Activated naive CD4-positive, alpha-beta T cell treated with anti-CD3 and anti-CD28 coated beads, Interleukin-2, amount 10 ng/mL, durations not matched to agents 7 days and 5 days (primary cell): ENCODE results near the gene RDX.
"Not testable (repeated sequence)": the region's sequence is repeated elsewhere in the genome, so short reads cannot be mapped to it uniquely, and the experiment has no call there.

ENCODE experiments used
- CTCF ChIA-PET: fragments of 350-600 bp; sonication (Branson Sonifier 250); formaldehyde crosslinking; loops from one replicate; lab custom pipeline; 2021; ENCODE audit warnings: antibody characterized with exemption; lab: Charles Lee
- DNase-seq: peaks from one replicate; pipeline ENCODE4 v3.0.0-alpha.2; 2020
- H3K27ac Mint-ChIP-seq: one replicate; pipeline ENCODE4 v1.8.0; 2021; ENCODE audit warnings: mild to moderate bottlenecking, moderate library complexity, mixed read lengths
- H3K27me3 Mint-ChIP-seq: one replicate; pipeline ENCODE4 v1.8.0; 2021; ENCODE audit warnings: mild to moderate bottlenecking, mixed read lengths
- H3K36me3 Mint-ChIP-seq: one replicate; pipeline ENCODE4 v1.8.0; 2021; ENCODE audit warnings: mixed read lengths
- H3K4me1 Mint-ChIP-seq: one replicate; pipeline ENCODE4 v1.8.0; 2021; ENCODE audit warnings: mixed read lengths
- H3K4me3 Mint-ChIP-seq: one replicate; pipeline ENCODE4 v1.8.0; 2021; ENCODE audit warnings: mild to moderate bottlenecking, moderate library complexity, mixed read lengths
- H3K9me3 Mint-ChIP-seq: one replicate; pipeline ENCODE4 v1.8.0; 2021; ENCODE audit warnings: mixed read lengths

RDX gene

DNA sequence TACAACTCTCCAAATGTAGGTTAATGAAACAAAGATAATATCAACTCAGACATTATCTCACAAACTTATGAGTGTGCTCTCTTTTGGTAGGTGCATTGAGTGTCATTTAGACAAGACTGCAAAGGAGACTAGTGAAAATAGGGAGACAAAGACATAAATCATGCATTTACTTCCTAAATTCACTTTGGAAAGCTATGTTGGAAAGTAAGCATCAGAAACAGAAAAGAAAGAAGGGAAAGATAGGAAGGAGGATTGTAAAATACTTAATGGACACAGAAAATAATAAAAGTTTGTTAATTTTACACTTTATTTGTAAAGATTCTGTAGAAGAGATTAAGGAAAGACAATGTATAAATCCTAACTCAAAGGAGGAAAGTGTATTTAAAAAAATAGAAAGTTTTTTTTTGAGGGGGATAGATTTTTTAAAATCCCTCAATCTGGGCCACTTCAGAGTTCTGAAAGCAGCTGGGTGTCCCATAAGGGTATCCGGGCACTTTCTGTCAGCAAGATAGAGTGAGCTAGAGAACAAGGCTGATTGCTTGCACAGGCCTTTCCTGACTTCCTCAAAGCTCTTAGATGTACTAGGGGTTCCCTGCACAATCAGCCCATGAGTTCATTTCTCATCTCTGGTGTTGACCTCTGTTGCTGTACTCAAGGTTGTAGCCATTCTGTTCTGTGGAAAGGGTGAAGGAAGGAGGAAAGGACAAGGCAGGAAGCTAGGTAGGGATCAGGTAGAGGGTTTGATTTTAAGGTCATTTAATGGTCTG is 22.4 kb upstream of the RDX start:
- CTCF ChIA-PET, result no interaction called here
- Mint-ChIP-seq H3K4me3 (no peak overlapping the region), H3K9me3 (no peaks in the 10 kb centered on the region), H3K4me1 (no peaks in the 10 kb centered on the region), H3K36me3 (no peaks in the 10 kb centered on the region), H3K27me3 (peaks cover 15% of the 10 kb centered on the region), H3K27ac (no peak overlapping the region)
- DNase-seq, result no peak

DNA sequence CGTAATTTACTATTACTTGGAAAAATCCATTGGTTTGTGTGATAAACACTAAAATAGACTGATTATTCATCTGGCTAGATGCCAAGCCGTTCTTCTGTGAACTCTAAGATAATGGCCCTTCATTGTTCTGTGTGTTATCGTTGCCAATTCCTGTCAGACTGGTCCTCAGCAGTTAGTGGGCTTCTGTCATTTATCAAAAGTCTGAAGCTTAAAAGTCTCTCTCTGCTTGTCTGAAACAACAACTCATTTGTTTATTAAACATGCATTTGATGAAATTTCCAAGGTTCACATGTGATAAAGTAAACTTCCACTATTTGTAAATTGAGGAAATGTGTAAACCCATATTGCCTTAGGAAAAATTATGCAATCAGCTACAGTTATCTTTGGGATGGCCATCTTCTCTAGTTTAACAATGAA is 21.1 kb upstream of the RDX start:
- no peaks in the 10 kb centered on the region for H3K4me1 Mint-ChIP-seq
- no peak overlapping the region for H3K4me3 Mint-ChIP-seq
- no peak overlapping the region for H3K27ac Mint-ChIP-seq
- no peak for DNase-seq
- H3K36me3 Mint-ChIP-seq, result no peaks in the 10 kb centered on the region
- CTCF ChIA-PET, result no interaction called here
- H3K9me3 Mint-ChIP-seq, result no peaks in the 10 kb centered on the region
- peaks cover 15% of the 10 kb centered on the region for H3K27me3 Mint-ChIP-seq

DNA sequence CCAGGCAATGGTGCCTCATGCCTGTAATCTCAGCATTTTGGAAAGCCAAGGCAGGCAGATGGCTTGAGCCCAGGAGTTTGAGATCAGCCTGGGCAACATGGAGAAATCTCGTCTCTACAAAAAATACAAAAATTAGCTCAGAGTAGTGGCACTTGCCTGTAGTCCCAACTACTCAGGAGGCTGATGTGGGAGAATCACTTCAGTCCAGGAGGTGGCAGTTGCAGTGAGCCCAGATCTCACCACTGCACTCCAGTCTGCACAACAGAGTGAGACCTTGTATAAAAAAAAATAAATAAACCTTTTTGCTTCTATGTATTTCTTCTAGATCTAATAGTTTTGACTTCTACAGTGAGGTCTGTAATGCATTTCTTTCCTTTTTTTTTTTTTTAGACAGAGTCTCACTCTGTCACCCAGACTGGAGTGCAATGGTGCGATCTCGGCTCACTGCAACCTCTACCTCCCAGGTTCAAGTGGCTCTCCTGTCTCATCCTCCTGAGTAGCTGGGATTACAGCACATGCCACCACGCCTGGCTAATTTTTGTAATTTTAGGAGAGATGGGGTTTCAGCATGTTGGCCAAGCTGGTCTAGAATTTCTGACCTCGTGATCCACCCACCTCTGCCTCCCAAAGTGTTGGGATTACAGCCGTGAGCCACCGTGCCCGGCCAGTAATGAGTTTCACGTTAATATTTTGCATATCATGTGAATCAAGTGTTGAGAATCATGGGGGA is 18.1 kb upstream of the RDX start:
- Mint-ChIP-seq H3K4me3 (no peak overlapping the region), H3K27ac (no peak overlapping the region), H3K27me3 (peaks cover 8% of the 10 kb centered on the region), H3K36me3 (peaks cover 1% of the 10 kb centered on the region), H3K4me1 (peaks cover 5% of the 10 kb centered on the region), H3K9me3 (no peaks in the 10 kb centered on the region)
- DNase-seq, result no peak
- CTCF ChIA-PET, result no interaction called here

DNA sequence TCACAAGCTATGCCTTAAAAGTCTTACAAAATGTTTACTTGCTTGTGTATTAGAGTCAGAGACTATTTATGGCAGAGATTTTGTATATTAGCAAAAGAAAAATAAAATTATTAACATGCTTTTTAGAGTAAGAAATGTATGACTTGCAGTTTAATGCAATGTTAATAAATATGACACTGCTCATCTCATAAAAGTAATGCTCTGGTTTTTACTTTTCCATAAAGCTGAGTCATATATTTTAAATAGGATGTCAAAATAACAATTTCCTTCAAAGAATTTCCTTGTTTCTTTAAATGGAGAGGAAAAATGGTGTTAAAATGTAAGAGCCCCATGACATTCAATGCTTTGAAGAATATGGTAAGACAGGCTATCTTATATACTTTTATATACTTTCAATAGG is 16.3 kb upstream of the RDX start:
- Mint-ChIP-seq H3K4me3 (no peak overlapping the region), H3K27ac (no peak overlapping the region), H3K36me3 (peaks cover 1% of the 10 kb centered on the region), H3K4me1 (peaks cover 5% of the 10 kb centered on the region), H3K27me3 (peaks cover 7% of the 10 kb centered on the region), H3K9me3 (no peaks in the 10 kb centered on the region)
- DNase-seq, result no peak
- CTCF ChIA-PET, result interaction anchor here (0.9 kb wide), 1 partner anchor 63 kb away, joined by 3 read pairs; no protein-coding TSS in a partner anchor

DNA sequence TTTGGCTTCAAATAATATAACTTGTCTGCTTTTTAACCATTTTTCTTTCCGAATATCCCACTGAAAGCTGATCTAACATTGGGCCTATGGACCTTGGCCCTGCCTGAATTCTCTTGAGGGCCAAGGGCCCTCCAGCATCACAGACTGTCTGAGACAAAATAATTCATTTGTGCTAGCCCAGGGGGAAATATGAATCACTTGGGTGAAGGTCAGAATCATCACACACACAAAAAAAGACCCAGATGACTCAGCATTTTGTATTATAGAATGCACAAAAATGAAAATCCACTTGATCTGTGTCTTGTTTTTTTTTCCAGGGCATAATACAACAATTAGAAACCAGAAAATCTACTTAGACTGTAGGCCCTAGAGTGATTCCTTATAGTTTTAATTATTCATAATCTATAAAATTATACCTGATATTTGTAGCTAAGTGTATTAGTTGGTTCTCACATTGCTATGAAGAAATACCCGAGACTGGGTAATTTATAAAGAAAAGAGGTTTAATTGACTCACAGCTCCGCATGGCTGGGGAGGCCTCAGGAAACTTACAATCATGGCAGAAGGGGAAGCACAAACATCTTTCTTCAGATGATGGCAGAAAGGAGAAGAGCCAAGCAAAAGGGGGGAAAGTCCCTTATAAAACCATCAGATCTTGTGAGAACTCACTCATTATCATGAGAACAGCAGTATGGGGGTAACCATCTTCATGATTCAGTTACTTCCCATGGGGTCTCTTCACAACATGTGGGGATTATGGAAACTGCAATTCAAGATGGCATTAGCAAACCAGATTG is 15.6 kb upstream of the RDX start:
- no peaks in the 10 kb centered on the region for H3K9me3 Mint-ChIP-seq
- no peak for DNase-seq
- CTCF ChIA-PET, result interaction anchor here (0.7 to 0.9 kb wide), 2 partner anchors 64 to 81 kb away, joined by 3 read pairs; no protein-coding TSS in a partner anchor
- peaks cover 5% of the 10 kb centered on the region for H3K4me1 Mint-ChIP-seq
- H3K36me3 Mint-ChIP-seq, result peaks cover 1% of the 10 kb centered on the region
- no peak overlapping the region for H3K4me3 Mint-ChIP-seq
- no peak overlapping the region for H3K27ac Mint-ChIP-seq
- H3K27me3 Mint-ChIP-seq, result peaks cover 7% of the 10 kb centered on the region

DNA sequence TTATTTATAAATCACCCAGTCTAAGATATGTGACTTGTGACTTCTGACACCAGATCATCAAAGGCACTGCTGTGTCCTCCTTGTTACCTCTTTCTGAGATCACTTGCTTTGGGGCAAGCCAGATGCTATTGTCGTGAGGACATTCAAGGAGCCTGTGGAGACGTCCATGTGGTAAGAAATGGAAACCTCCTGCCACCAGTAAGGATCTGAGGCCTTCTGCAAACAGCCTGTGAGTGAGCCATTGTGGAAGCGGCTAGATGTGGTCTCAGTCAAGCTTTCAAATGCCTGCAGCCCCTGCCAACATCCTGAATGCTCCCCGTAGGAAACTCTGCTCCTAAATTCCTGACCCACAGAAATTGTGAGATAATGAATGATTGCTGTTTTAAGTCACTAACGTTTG is 11.7 kb upstream of the RDX start:
- CTCF ChIA-PET, result no interaction called here
- peaks cover 1% of the 10 kb centered on the region for H3K36me3 Mint-ChIP-seq
- H3K27me3 Mint-ChIP-seq, result peaks cover 4% of the 10 kb centered on the region
- no peak for DNase-seq
- H3K27ac Mint-ChIP-seq, result no peak overlapping the region
- no peak overlapping the region for H3K4me3 Mint-ChIP-seq
- H3K9me3 Mint-ChIP-seq, result no peaks in the 10 kb centered on the region
- H3K4me1 Mint-ChIP-seq, result peaks cover 5% of the 10 kb centered on the region

- H3K4me3 Mint-ChIP-seq, H3K9me3 Mint-ChIP-seq, CTCF ChIA-PET, H3K4me1 Mint-ChIP-seq, H3K27me3 Mint-ChIP-seq, H3K27ac Mint-ChIP-seq, DNase-seq, H3K36me3 Mint-ChIP-seq: not testable (repeated sequence)
Observed at GRCh38 chr11:110306019-110306388, 9.6 kb upstream of the RDX start.

DNA sequence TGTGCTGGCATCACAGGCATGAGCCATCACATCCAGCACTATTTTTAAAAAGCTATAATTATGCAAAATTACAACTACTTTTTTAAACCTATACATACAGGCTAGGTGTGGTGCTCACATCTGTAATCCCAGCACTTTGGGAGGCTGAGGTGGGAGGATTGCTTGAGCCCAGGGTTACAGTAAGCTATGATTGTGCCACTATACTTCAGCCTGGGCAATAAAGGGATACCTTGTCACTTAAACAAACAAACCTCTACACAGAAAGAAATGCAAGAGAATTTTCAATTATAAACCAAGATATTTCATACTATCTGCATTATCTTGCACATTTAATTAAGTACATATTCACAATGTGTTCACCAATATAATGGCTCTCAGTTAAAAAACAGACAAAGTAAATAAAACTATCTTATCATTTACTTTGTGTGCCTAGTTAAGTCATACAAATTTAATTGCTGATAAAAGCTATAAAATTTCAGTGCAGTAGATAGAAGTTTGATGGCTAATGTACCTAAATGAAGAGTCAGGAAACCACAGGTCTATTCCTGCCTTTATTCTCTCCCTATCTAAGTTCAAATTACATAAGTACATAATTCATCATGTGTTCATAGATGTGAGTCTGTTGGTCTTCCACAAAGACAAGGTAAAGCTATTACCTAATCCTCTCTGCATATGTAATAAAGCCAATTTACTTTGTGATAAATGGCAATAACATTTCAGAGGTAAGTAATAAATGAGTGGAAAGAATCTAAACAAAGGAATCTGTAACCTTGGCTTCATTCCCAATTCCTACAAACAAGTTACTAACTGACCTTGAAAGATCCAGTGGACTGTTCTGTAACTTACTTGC is 9.0 kb upstream of the RDX start:
- CTCF ChIA-PET, result no interaction called here
- H3K36me3 Mint-ChIP-seq, result no peaks in the 10 kb centered on the region
- no peak for DNase-seq
- no peaks in the 10 kb centered on the region for H3K9me3 Mint-ChIP-seq
- H3K27me3 Mint-ChIP-seq, result peaks cover 4% of the 10 kb centered on the region
- no peaks in the 10 kb centered on the region for H3K4me1 Mint-ChIP-seq
- H3K4me3 Mint-ChIP-seq, result no peak overlapping the region
- H3K27ac Mint-ChIP-seq, result no peak overlapping the region

- Mint-ChIP-seq H3K27me3 (peaks cover 4% of the 10 kb centered on the region), H3K4me3 (no peak overlapping the region), H3K36me3 (no peaks in the 10 kb centered on the region), H3K9me3 (no peaks in the 10 kb centered on the region), H3K4me1 (peaks cover 4% of the 10 kb centered on the region), H3K27ac (no peak overlapping the region)
- DNase-seq, result no peak
- CTCF ChIA-PET, result no interaction called here
Observed at GRCh38 chr11:110303414-110303826, 7.0 kb upstream of the RDX start.

DNA sequence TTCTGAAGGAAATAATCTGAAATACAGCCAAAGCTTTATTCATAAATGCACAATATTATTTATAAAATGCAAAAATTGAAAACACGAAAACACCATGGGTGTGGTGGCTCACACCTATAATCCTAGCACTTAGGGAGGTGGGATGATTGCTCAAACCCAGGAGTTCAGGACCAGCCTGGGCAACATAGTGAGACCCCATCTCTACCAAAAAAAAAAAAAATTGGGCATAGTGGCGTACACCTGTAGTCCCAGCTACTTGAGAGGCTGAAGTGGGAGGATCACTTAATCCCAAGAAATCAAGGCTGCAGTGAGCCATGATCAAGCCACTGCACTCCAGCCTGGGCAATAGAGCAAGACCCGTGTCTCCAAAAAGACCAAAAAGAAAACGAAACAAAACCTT is 5.2 kb upstream of the RDX start:
- Mint-ChIP-seq H3K4me3 (no peak overlapping the region), H3K9me3 (no peaks in the 10 kb centered on the region), H3K27ac (no peak overlapping the region), H3K27me3 (peaks cover 4% of the 10 kb centered on the region), H3K36me3 (no peaks in the 10 kb centered on the region), H3K4me1 (peaks cover 14% of the 10 kb centered on the region)
- DNase-seq, result no peak
- CTCF ChIA-PET, result no interaction called here

GRCh38 chr11:110301032-110301431 is 4.6 kb upstream of the RDX start:
- peaks cover 4% of the 10 kb centered on the region for H3K27me3 Mint-ChIP-seq
- no peaks in the 10 kb centered on the region for H3K9me3 Mint-ChIP-seq
- CTCF ChIA-PET, result interaction anchor here (1.1 kb wide), 1 partner anchor 9 kb away, joined by 3 read pairs; no protein-coding TSS in a partner anchor
- no peaks in the 10 kb centered on the region for H3K36me3 Mint-ChIP-seq
- no peak overlapping the region for H3K4me3 Mint-ChIP-seq
- no peak for DNase-seq
- H3K27ac Mint-ChIP-seq, result no peak overlapping the region
- H3K4me1 Mint-ChIP-seq, result peaks cover 14% of the 10 kb centered on the region

DNA sequence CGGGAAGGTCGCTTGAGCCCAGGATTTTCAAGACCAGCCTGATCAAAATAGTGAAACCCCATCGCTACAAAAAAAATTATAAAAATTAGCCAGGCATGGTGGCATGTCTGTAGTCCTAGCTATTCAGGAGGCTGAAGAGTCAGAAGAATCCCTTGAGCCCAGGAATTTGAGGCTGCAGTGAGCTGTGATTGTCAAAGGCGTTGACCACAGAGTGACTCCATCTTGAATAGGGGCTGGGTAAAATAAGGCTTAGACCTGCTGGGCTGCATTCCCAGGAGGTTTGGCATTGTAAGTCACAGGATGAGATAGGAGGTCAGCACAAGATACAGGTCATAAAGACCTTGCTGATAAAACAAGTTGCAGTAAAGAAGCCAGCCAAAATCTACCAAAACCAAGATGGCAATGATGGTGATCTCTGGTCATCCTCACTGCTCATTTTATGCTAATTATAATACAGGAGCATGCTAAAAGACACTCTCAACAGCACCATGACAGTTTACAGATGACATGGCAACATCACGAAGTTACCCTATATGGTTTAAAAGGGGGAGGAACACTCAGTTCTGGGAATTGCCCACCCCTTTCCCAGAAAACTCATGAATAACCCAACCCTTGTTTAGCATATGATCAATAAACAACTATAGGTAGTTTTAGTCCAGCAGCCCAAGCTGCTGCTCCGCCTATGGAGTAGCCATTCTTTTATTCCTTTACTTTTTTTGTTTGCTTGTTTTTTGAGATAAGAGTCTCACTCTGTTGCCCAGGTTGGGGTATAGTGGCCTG is 2.8 kb upstream of the RDX start:
- no peak overlapping the region for H3K4me3 Mint-ChIP-seq
- no peak overlapping the region for H3K27ac Mint-ChIP-seq
- no peak for DNase-seq
- peaks cover 5% of the 10 kb centered on the region for H3K36me3 Mint-ChIP-seq
- peaks cover 4% of the 10 kb centered on the region for H3K27me3 Mint-ChIP-seq
- H3K9me3 Mint-ChIP-seq, result no peaks in the 10 kb centered on the region
- H3K4me1 Mint-ChIP-seq, result peaks cover 26% of the 10 kb centered on the region
- CTCF ChIA-PET, result no interaction called here

GRCh38 chr11:110298301-110298765 is 1.9 kb upstream of the RDX start:
- CTCF ChIA-PET, result no interaction called here

More at GRCh38 chr11:110298301-110298765, 1.9 kb upstream of the RDX start:
- Mint-ChIP-seq H3K9me3 (no peaks in the 10 kb centered on the region), H3K27ac (no peak overlapping the region), H3K27me3 (peaks cover 4% of the 10 kb centered on the region), H3K4me1 (peaks cover 35% of the 10 kb centered on the region), H3K36me3 (peaks cover 7% of the 10 kb centered on the region), H3K4me3 (no peak overlapping the region)
- DNase-seq, result no peak
